GM12801 (cell line): ENCODE data around the gene MXI1.

Experiments
- CTCF ChIP-seq: IDR thresholded peaks from one replicate; pipeline ENCODE4 v1.5.1; 2011; ENCODE audit warnings: control low read depth; ENCODE audit not compliant: insufficient read length; ENCODE audit errors: extremely low read depth

The MXI1 gene

GRCh38 chr10:110220398-110220797, 13.0 kb downstream of the MXI1 start:
- TF ChIP-seq CTCF: no peak

- no peak for TF ChIP-seq CTCF
Measured at GRCh38 chr10:110221044-110221720, 13.8 kb downstream of the MXI1 start.

GRCh38 chr10:110221721-110222261, 14.4 kb downstream of the MXI1 start:
- TF ChIP-seq CTCF: no peak

- no peak for TF ChIP-seq CTCF
Measured at GRCh38 chr10:110222641-110223297, 15.4 kb downstream of the MXI1 start.

- TF ChIP-seq CTCF: no peak
Measured at GRCh38 chr10:110223298-110223925, 16.0 kb downstream of the MXI1 start.

GRCh38 chr10:110224992-110225391, 17.6 kb downstream of the MXI1 start:
- no peak for TF ChIP-seq CTCF

GRCh38 chr10:110225441-110225755, 18.0 kb downstream of the MXI1 start:
- TF ChIP-seq CTCF: no peak
